ENCODE results near the gene TOM1. TPM values are rescaled to one million over a fixed set of nuclear protein-coding genes. Genes with fewer than 3 reads are reported as not detected.
A peak's percentile ranks its signal among the peaks of the same experiment; 100 is the strongest.
"Not testable (repeated sequence)": the region's sequence is repeated elsewhere in the genome, so short reads cannot be mapped to it uniquely, and the experiment has no call there.

TOM1 gene
- total RNA-seq, 2 experiments from 2014 or later = 211 to 219 TPM

GRCh38 chr22:35393116-35394010 lies 93.7 kb downstream of the TOM1 start:
- H3K9me3 ChIP-seq (ENCODE audit: control insufficient read depth in 1 of 2, insufficient read depth in 1 of 2, low read length in 2 of 2) = no peaks in the 10 kb centered on the region
- no peaks in the 10 kb centered on the region for H3K27me3 Mint-ChIP-seq
- H3K27ac Mint-ChIP-seq = no peak overlapping the region
- no peak overlapping the region for H3K4me3 Mint-ChIP-seq
- no peaks in the 10 kb centered on the region for H3K27me3 ChIP-seq (ENCODE audit: control insufficient read depth in 1 of 2, insufficient read depth in 2 of 2, low read length in 2 of 2)
- H3K4me1 Mint-ChIP-seq (ENCODE audit: low read depth) = no peaks in the 10 kb centered on the region
- no peak for TF ChIP-seq CTCF (IDR thresholded peaks at IDR 0.05)
- ChIA-PET POLR2A (no interaction called here), CTCF (no interaction called here)
- DNase-seq (no peak), ATAC-seq (ENCODE audit: poor library complexity) (no peak)
- H3K36me3 ChIP-seq (ENCODE audit: insufficient read depth, low read length) = no peaks in the 10 kb centered on the region
- H3K36me3 Mint-ChIP-seq (ENCODE audit: low read depth) = no peaks in the 10 kb centered on the region
- H3K4me1 ChIP-seq (ENCODE audit: insufficient read depth, low read length) = no peaks in the 10 kb centered on the region
- no peak overlapping the region for H3K27ac ChIP-seq (ENCODE audit: low read depth in 1 of 2, low read length in 2 of 2)
- no peak overlapping the region for H3K4me3 ChIP-seq (ENCODE audit: low read length)
- intact Hi-C loops (cut with DNase I, micrococcal nuclease) = no loop called here
- no peaks in the 10 kb centered on the region for H3K9me3 Mint-ChIP-seq

GRCh38 chr22:35394011-35394312 lies 94.3 kb downstream of the TOM1 start:
- Mint-ChIP-seq H3K27ac (no peak overlapping the region), H3K27me3 (no peaks in the 10 kb centered on the region), H3K36me3 (ENCODE audit: low read depth) (no peaks in the 10 kb centered on the region), H3K9me3 (no peaks in the 10 kb centered on the region), H3K4me3 (no peak overlapping the region), H3K4me1 (ENCODE audit: low read depth) (no peaks in the 10 kb centered on the region)
- no peaks in the 10 kb centered on the region for H3K27me3 ChIP-seq (ENCODE audit: control insufficient read depth in 1 of 2, insufficient read depth in 2 of 2, low read length in 2 of 2)
- DNase-seq = no peak
- ATAC-seq (ENCODE audit: poor library complexity) = no peak
- H3K9me3 ChIP-seq (ENCODE audit: control insufficient read depth in 1 of 2, insufficient read depth in 1 of 2, low read length in 2 of 2) = no peaks in the 10 kb centered on the region
- intact Hi-C loops (cut with DNase I, micrococcal nuclease) = no loop called here
- no peak overlapping the region for H3K4me3 ChIP-seq (ENCODE audit: low read length)
- no peaks in the 10 kb centered on the region for H3K36me3 ChIP-seq (ENCODE audit: insufficient read depth, low read length)
- no peak for TF ChIP-seq CTCF (IDR thresholded peaks at IDR 0.05)
- POLR2A ChIA-PET = no interaction called here
- H3K4me1 ChIP-seq (ENCODE audit: insufficient read depth, low read length) = peaks cover under 1% of the 10 kb centered on the region
- H3K27ac ChIP-seq (ENCODE audit: low read depth in 1 of 2, low read length in 2 of 2) = no peak overlapping the region
- CTCF ChIA-PET = no interaction called here

- Mint-ChIP-seq H3K4me1 (ENCODE audit: low read depth) (peaks cover 7% of the 10 kb centered on the region), H3K27ac (no peak overlapping the region), H3K27me3 (no peaks in the 10 kb centered on the region), H3K9me3 (no peaks in the 10 kb centered on the region), H3K4me3 (no peak overlapping the region), H3K36me3 (ENCODE audit: low read depth) (peaks cover 7% of the 10 kb centered on the region)
- DNase-seq (no peak), ATAC-seq (ENCODE audit: poor library complexity) (no peak)
- Histone ChIP-seq H3K9me3 (ENCODE audit: control insufficient read depth in 1 of 2, insufficient read depth in 1 of 2, low read length in 2 of 2) (no peaks in the 10 kb centered on the region), H3K27ac (ENCODE audit: low read depth in 1 of 2, low read length in 2 of 2) (no peak overlapping the region), H3K27me3 (ENCODE audit: control insufficient read depth in 1 of 2, insufficient read depth in 2 of 2, low read length in 2 of 2) (no peaks in the 10 kb centered on the region), H3K4me1 (ENCODE audit: insufficient read depth, low read length) (peaks cover 7% of the 10 kb centered on the region), H3K4me3 (ENCODE audit: low read length) (no peak overlapping the region), H3K36me3 (ENCODE audit: insufficient read depth, low read length) (no peaks in the 10 kb centered on the region)
- TF ChIP-seq CTCF (IDR thresholded peaks at IDR 0.05) = no peak
- ChIA-PET CTCF (no interaction called here), POLR2A (no interaction called here)
- intact Hi-C loops (cut with DNase I, micrococcal nuclease) = loop anchor here in 1 of 2 experiments (5.0 kb wide), 3 partner anchors 43 to 1112 kb away; partner anchors contain the start of genes FOXRED2 and HMGXB4
Observed at GRCh38 chr22:35394810-35395563, 95.3 kb downstream of the TOM1 start.

GRCh38 chr22:35396622-35397021 lies 96.9 kb downstream of the TOM1 start:
- H3K27ac Mint-ChIP-seq; H3K9me3 ChIP-seq (ENCODE audit: control insufficient read depth in 1 of 2, insufficient read depth in 1 of 2, low read length in 2 of 2); CTCF ChIA-PET; H3K27ac ChIP-seq (ENCODE audit: low read depth in 1 of 2, low read length in 2 of 2); H3K27me3 ChIP-seq (ENCODE audit: control insufficient read depth in 1 of 2, insufficient read depth in 2 of 2, low read length in 2 of 2); H3K36me3 ChIP-seq (ENCODE audit: insufficient read depth, low read length); H3K4me3 Mint-ChIP-seq; H3K9me3 Mint-ChIP-seq; H3K4me3 ChIP-seq (ENCODE audit: low read length); ATAC-seq (ENCODE audit: poor library complexity); H3K27me3 Mint-ChIP-seq: not testable (repeated sequence)
- Mint-ChIP-seq H3K4me1 (ENCODE audit: low read depth) (peaks cover 18% of the 10 kb centered on the region), H3K36me3 (ENCODE audit: low read depth) (peaks cover 17% of the 10 kb centered on the region)
- POLR2A ChIA-PET = interaction anchor here (0.9 kb wide), 1 partner anchor 97 kb away, joined by 3 read pairs; the partner anchor contains the start of gene TOM1
- DNase-seq = peak in 1 of 14 experiments; percentile 37
- peaks cover 22% of the 10 kb centered on the region for H3K4me1 ChIP-seq (ENCODE audit: insufficient read depth, low read length)
- intact Hi-C loops (cut with DNase I, micrococcal nuclease) = loop anchor here in 1 of 2 experiments (5.0 kb wide), 3 partner anchors 44 to 1111 kb away; partner anchors contain the start of genes FOXRED2 and HMGXB4

All from CD4-positive, alpha-beta T cell (primary cell).